ENCODE results near the gene SLC35E2B.

Gene SLC35E2B

GRCh38 chr1:1623181-1623630, 69.4 kb downstream of the SLC35E2B start:
- no peak for DNase-seq

GRCh38 chr1:1622788-1623094, 69.9 kb downstream of the SLC35E2B start:
- DNase-seq: no peak

- DNase-seq: no peak
Measured at GRCh38 chr1:1622010-1622787, 70.4 kb downstream of the SLC35E2B start.

GRCh38 chr1:1621173-1622009, 71.2 kb downstream of the SLC35E2B start:
- no peak for DNase-seq

GRCh38 chr1:1620433-1621139, 72.0 kb downstream of the SLC35E2B start:
- DNase-seq: no peak

DNA sequence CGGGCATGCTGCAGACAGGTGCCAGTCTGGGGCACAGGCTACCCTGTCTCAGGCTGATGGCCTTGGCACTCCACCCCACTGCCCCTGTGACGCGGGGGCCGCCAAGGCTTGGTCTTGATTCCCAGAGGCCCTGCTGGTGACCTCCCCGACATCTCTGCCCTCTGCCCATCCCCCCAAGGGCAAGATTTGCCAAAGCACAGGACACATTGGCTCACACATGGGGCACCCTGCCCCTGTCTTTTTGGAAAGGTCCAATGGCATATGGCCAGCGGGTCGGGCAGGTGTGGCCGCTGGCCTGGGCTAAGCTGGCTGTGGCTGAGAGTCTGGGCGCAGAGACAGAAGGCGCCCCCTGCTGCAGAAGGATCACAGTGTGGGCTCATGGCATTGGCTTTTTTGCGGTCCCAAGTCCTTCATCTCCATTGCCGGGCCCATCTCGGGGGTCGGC, 72.7 kb downstream of the SLC35E2B start:
- DNase-seq: no peak

DNA sequence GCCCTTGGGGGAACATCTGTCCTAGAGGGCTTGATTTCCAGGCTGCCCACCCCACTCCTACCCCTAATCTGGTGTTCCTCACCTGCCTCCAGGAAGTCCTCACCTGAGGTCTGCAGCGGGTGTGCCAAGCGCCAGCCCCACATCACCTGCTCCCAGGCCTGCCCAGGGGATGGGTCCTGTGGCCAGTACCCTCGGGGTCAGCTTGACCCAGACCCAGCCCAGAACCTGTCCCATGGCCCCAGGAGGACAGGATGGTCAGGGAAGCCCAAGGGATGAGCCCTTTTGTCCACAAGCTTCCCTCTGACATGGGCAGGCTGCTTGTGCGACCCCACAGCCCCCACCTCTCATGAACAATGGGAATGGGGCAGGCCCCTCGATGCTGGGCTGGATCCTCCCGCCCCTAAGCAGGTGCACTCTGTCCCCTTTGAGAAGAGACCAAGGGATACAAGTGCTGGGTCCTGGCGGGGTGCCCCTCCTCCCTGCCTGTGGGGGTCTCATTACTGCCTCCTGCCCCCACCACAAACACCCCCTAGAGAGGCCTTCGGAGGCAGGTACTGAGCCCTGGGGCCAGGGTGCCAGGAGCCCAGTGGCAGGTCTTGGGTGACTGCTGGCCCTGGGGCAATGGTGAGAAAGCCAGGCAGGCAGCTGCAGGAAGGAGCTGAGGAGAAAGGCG, 74.1 kb downstream of the SLC35E2B start:
- no peak for DNase-seq

DNA sequence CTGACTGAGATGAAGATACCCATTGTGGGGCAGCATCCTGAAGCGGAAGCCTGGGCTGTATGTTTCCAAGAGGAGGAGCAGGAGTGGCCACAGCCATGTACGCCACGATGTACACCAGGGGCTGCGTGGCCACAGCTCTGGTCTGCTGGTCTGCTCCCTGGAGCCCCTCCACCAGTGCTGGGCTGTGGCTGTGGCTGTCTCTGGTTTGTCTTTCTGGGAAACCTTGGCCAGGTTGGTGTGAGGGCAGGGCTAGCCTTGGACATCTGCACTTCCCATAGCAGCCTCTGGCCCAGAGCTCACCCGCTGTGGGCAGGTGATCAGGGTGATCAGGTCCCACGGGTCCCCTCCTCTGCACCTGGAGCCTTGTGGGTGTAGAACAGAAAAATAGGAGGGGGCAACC, 74.7 kb downstream of the SLC35E2B start:
- no peak for DNase-seq

GRCh38 chr1:1617516-1617915, 75.1 kb downstream of the SLC35E2B start:
- DNase-seq: no peak

DNA sequence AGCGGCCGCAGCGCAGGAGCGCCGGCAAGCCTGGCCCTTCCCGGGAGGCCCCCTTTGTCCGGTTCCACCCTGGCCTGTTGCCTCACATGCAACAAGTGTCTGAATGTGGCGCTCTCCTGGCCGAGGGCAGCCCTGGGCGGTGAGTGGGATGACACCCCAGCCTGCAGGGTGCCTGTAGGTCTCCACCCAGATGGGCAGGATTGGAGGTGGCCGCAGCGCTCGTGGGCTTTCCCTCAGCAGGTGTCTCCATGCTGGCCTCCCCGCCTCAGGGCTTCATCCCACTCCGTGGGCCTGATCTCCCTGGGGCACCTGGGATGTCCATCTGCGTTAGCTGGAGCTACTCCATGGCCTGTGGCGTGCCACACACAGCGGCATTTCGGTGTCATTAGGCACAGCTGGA, 75.8 kb downstream of the SLC35E2B start:
- DNase-seq: no peak

DNA sequence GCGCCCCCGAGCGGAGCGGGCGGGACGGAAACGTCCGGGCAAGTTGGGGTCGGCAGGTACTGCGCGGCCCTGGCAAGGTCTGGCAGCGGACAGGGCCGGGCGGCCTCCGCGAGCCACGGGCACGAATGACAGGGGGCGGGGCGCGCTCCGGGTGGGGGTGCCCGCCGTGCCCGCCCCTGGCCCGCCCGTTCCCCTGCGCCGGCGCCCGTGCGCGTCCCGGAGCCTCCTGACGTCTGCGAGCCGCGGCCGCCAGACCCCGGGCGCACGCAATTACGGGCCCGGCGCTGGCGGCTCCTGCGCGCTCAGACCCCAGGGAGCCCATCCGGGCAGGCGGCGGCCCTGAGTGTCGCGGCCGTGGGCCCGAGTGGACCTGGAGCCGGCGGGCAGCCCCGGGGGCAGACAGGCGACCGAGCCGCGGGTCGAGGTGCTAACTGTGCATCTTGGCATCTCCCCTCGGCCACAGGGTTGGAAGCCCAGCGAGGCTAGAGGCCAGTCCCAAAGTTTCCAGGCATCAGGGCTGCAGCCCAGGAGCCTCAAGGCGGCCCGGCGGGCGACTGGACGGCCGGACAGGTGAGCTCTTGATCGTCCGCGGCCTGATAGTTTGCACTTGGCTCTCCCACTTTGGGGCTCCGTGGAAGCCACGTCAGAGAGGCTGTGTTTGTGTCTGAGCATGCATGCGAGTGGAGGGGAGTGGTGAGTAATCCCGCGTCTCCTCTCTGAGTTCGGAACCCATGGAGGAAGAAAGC, 76.4 kb downstream of the SLC35E2B start:
- DNase-seq: no peak

- DNase-seq: peak; percentile 93
Measured at GRCh38 chr1:1615256-1616044, 77.1 kb downstream of the SLC35E2B start, which contains the start of gene MIB2. Gene MIB2 (plus strand): TSS chr1:1615500. CDS start chr1:1623453, 7,953 bp downstream.

- no peak for DNase-seq
Measured at GRCh38 chr1:1614954-1615255, 77.7 kb downstream of the SLC35E2B start.

- DNase-seq: no peak
Measured at GRCh38 chr1:1614204-1614953, 78.2 kb downstream of the SLC35E2B start.

DNA sequence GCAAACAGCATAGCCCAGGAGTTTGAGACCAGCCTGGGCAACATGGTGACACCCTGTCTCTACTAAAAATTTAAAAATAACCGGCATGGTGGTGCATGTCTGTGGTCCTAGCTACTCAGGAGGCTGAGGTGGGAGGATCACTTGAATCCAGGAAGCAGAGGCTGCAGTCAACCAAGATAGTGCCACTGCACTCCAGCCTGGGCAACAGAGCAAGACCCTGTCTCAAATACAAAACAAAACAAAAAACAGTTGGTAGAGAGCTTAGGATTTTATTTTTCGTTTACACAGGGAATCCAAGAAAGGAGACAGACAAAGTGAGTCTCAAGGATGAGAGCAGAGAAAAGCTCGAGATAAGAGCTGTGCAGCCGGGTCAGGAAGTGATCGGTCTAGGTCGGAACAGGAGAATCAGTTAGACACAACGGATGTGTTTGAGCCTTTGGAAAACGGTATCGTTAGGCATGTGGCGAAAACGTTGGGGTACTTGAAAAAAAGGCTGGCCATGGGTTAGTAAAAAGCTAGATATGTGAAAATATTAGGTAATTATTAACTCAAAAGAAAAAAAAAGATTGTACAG, 79.0 kb downstream of the SLC35E2B start:
- no peak for DNase-seq

- no peak for DNase-seq
Measured at GRCh38 chr1:1612104-1612400, 80.5 kb downstream of the SLC35E2B start.

DNA sequence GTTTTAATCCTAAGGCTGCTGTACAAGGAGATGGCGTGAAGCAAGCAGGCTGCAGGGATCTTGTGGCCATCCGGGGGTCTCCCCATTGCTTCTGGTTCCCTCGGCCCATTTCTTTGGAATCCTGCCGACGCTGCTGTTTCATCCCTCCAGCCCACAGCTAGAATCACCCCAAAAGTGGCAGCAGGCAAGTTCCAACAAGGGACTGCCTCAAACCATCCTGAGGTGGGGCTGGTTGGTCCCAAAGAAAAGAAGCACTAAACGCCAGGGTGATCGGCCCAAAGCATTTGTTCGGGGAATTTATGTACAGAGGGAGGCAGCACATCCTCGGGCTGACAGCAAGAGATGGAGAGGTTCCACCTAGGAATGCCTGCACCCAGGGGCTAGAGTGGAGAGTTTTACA, 81.8 kb downstream of the SLC35E2B start:
- DNase-seq: no peak

GRCh38 chr1:1609822-1610485, 82.6 kb downstream of the SLC35E2B start:
- no peak for DNase-seq
